ENCODE data around the gene KCNQ5. TPM values are rescaled to one million over a fixed set of nuclear protein-coding genes. Genes with fewer than 3 reads are reported as not detected.

Gene KCNQ5
- total RNA-seq, 1 experiment from 2014 or later, result not detected

- no peak overlapping the region for H3K4me3 ChIP-seq (replicated peaks in 1 of 2; ENCODE audit: low read depth in 1 of 2, low read length in 2 of 2)
- CTCF ChIA-PET, result no interaction called here
- H3K9ac ChIP-seq (ENCODE audit: low read length), result no peak overlapping the region
- no TSS peak for BruUV-seq (replicated peaks)
- H4K20me1 ChIP-seq (ENCODE audit: insufficient read depth), result peaks cover 4% of the 10 kb centered on the region; the same call in 1 of the 2 replicates
- peaks cover 49% of the 10 kb centered on the region for H3K27me3 ChIP-seq (ENCODE audit: insufficient read depth, low read length)
- TF ChIP-seq, protein P1, sequence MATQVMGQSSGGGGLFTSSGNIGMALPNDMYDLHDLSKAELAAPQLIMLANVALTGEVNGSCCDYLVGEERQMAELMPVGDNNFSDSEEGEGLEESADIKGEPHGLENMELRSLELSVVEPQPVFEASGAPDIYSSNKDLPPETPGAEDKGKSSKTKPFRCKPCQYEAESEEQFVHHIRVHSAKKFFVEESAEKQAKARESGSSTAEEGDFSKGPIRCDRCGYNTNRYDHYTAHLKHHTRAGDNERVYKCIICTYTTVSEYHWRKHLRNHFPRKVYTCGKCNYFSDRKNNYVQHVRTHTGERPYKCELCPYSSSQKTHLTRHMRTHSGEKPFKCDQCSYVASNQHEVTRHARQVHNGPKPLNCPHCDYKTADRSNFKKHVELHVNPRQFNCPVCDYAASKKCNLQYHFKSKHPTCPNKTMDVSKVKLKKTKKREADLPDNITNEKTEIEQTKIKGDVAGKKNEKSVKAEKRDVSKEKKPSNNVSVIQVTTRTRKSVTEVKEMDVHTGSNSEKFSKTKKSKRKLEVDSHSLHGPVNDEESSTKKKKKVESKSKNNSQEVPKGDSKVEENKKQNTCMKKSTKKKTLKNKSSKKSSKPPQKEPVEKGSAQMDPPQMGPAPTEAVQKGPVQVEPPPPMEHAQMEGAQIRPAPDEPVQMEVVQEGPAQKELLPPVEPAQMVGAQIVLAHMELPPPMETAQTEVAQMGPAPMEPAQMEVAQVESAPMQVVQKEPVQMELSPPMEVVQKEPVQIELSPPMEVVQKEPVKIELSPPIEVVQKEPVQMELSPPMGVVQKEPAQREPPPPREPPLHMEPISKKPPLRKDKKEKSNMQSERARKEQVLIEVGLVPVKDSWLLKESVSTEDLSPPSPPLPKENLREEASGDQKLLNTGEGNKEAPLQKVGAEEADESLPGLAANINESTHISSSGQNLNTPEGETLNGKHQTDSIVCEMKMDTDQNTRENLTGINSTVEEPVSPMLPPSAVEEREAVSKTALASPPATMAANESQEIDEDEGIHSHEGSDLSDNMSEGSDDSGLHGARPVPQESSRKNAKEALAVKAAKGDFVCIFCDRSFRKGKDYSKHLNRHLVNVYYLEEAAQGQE (IDR thresholded peaks at IDR 0.05; ENCODE audit: low read depth), result no peak
- no peak for TF ChIP-seq ELF1 (IDR thresholded peaks at IDR 0.05; ENCODE audit: borderline replicate concordance, low read depth)
- no peak for TF ChIP-seq YY1 (IDR thresholded peaks at IDR 0.05; ENCODE audit: extremely low read depth, insufficient replicate concordance, low read depth, low read length)
- TF ChIP-seq TCF7L2 (IDR thresholded peaks at IDR 0.05; ENCODE audit: borderline replicate concordance, extremely low read depth, insufficient read depth, insufficient read length), result no peak
- no peak for TF ChIP-seq SRF (IDR thresholded peaks at IDR 0.05; ENCODE audit: low read depth)
- no peak for TF ChIP-seq EZH2 (IDR thresholded peaks at IDR 0.05)
- TF ChIP-seq, protein P2, sequence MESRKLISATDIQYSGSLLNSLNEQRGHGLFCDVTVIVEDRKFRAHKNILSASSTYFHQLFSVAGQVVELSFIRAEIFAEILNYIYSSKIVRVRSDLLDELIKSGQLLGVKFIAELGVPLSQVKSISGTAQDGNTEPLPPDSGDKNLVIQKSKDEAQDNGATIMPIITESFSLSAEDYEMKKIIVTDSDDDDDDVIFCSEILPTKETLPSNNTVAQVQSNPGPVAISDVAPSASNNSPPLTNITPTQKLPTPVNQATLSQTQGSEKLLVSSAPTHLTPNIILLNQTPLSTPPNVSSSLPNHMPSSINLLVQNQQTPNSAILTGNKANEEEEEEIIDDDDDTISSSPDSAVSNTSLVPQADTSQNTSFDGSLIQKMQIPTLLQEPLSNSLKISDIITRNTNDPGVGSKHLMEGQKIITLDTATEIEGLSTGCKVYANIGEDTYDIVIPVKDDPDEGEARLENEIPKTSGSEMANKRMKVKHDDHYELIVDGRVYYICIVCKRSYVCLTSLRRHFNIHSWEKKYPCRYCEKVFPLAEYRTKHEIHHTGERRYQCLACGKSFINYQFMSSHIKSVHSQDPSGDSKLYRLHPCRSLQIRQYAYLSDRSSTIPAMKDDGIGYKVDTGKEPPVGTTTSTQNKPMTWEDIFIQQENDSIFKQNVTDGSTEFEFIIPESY (IDR thresholded peaks at IDR 0.05; ENCODE audit: extremely low read depth, insufficient replicate concordance, low read length), result no peak
- TF ChIP-seq CEBPB (IDR thresholded peaks at IDR 0.05; ENCODE audit: low read depth), result no peak
- TF ChIP-seq POLR2A (IDR thresholded peaks at IDR 0.05; ENCODE audit: borderline replicate concordance, extremely low read depth, insufficient read depth, insufficient read length), result no peak
- TF ChIP-seq EZH2phosphoT487 (IDR thresholded peaks at IDR 0.05; ENCODE audit: borderline replicate concordance), result no peak
- no peak for TF ChIP-seq RAD21 (IDR thresholded peaks at IDR 0.05; ENCODE audit: low read depth)
- H3K9me3 ChIP-seq (ENCODE audit: control insufficient read depth in 1 of 2, insufficient read depth in 1 of 2, low read depth in 1 of 2, low read length in 2 of 2), result no peaks in the 10 kb centered on the region
- no peak for ATAC-seq
- H3K9me2 ChIP-seq (ENCODE audit: insufficient read depth), result no peaks in the 10 kb centered on the region
- no peaks in the 10 kb centered on the region for H3K36me3 ChIP-seq (ENCODE audit: control insufficient read depth in 1 of 2, insufficient read depth in 2 of 2, low read length in 2 of 2)
- no peak overlapping the region for H3K27ac ChIP-seq (ENCODE audit: low read depth, low read length)
- H3K4me1 ChIP-seq (ENCODE audit: control insufficient read depth in 1 of 2, insufficient read depth in 2 of 2, low read length in 2 of 2), result no peaks in the 10 kb centered on the region
- H3K79me2 ChIP-seq (ENCODE audit: insufficient read depth, low read length), result no peaks in the 10 kb centered on the region
- RAD21 ChIA-PET (ENCODE audit: low non-redundant PET in 1 of 2, low total read pairs in 2 of 2, uncharacterized antibody in 2 of 2, unreplicated experiment in 2 of 2), result no interaction called here
- POLR2A ChIA-PET, result no interaction called here
- no peak overlapping the region for H2AFZ ChIP-seq (ENCODE audit: low read depth, low read length, poor library complexity, severe bottlenecking)
- intact Hi-C loops (cut with micrococcal nuclease), result no loop called here
- DNase-seq (ENCODE audit: low read depth, low spot score), result no peak
- H3K4me2 ChIP-seq (ENCODE audit: low read length), result no peak overlapping the region
Observed at GRCh38 chr6:73062837-73063236, 441.0 kb downstream of the KCNQ5 start.

Data from HCT116 (cell line).